ENCODE measurements around the gene KCNQ2.

DNA sequence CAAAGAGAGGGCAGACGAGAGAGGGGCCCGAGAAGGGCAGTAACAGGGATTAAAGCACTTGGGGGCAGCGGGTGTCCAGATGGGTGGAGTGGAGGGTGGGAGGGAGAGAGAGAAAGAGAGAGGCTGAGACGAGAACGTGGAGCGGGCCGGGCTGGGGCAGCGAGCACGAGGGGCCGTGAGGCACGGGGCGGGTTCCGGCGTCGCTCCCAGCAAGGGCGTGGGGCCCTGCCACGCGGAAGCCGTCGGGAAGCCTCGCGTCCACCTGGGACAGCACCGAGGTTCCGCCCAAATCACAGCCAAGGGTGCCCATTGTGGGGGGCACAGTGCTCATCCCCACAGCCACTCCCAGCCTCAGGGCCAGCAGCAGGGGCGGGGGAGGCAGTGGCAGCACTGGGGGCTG, 49.8 kb downstream of the KCNQ2 start:
- TF ChIP-seq POLR2AphosphoS5 (IDR thresholded peaks at IDR 0.05; ENCODE audit: borderline replicate concordance, low read depth, low read length) (no peak), EZH2 (IDR thresholded peaks at IDR 0.05) (no peak), FOXP2 (optimal IDR thresholded peaks at IDR 0.05; ENCODE audit: control extremely low read depth, extremely low read length, insufficient read depth) (no peak)
